ENCODE measurements around the gene ZNF22. TPM values are rescaled to one million over a fixed set of nuclear protein-coding genes. Genes with fewer than 3 reads are reported as not detected.

Gene ZNF22
- total RNA-seq, result 15.5 to 21.6 TPM (median 19.8 TPM) in 3 replicates
- long read RNA-seq, transcript ZNF22-201 (2 exons, 2,551 nt), result major isoform, 79 of 82 reads
- long read RNA-seq, partial matches to known transcripts, result 3 of 82 reads
- long read RNA-seq, other reads (novel, unspliced or antisense), result 0 of 82 reads

- DNase-seq (ENCODE audit: low spot score), result no peak
- no peaks in the 10 kb centered on the region for H3K27me3 Mint-ChIP-seq (ENCODE audit: low read depth)
- H3K4me1 Mint-ChIP-seq (ENCODE audit: low read depth), result peaks cover 41% of the 10 kb centered on the region
- H3K4me3 Mint-ChIP-seq (ENCODE audit: unreplicated experiment), result peak within 1 kb of the TSS; percentile 84
- TF ChIP-seq CTCF (IDR thresholded peaks at IDR 0.05), result peak; percentile 33
- H3K27ac Mint-ChIP-seq (ENCODE audit: unreplicated experiment), result peak within 1 kb of the TSS; percentile 98
- peaks cover 10% of the 10 kb centered on the region for H3K9me3 Mint-ChIP-seq (ENCODE audit: low read depth)
- H3K36me3 Mint-ChIP-seq (ENCODE audit: low read depth), result peaks cover 24% of the 10 kb centered on the region
Observed at GRCh38 chr10:45000752-45001380, at the start of gene ZNF22. Gene ZNF22, plus strand, starts transcription at chr10:45000923. Its CDS starts 2,446 bp downstream, at chr10:45003369.

- peaks cover 7% of the 10 kb centered on the region for H3K36me3 Mint-ChIP-seq (ENCODE audit: low read depth)
- no peak overlapping the region for H3K4me3 Mint-ChIP-seq (ENCODE audit: unreplicated experiment)
- peaks cover 38% of the 10 kb centered on the region for H3K4me1 Mint-ChIP-seq (ENCODE audit: low read depth)
- H3K27me3 Mint-ChIP-seq (ENCODE audit: low read depth), result no peaks in the 10 kb centered on the region
- H3K9me3 Mint-ChIP-seq (ENCODE audit: low read depth), result peaks cover under 1% of the 10 kb centered on the region
- no peak for DNase-seq (ENCODE audit: low spot score)
- H3K27ac Mint-ChIP-seq (ENCODE audit: unreplicated experiment), result no peak overlapping the region
- TF ChIP-seq CTCF (IDR thresholded peaks at IDR 0.05), result no peak
Observed at GRCh38 chr10:44951576-44952226, 49.0 kb upstream of the ZNF22 start.

- H3K4me1 Mint-ChIP-seq (ENCODE audit: low read depth), result peaks cover 45% of the 10 kb centered on the region
- no peak overlapping the region for H3K27ac Mint-ChIP-seq (ENCODE audit: unreplicated experiment)
- no peaks in the 10 kb centered on the region for H3K27me3 Mint-ChIP-seq (ENCODE audit: low read depth)
- peaks cover 4% of the 10 kb centered on the region for H3K9me3 Mint-ChIP-seq (ENCODE audit: low read depth)
- no peak for TF ChIP-seq CTCF (IDR thresholded peaks at IDR 0.05)
- peaks cover 5% of the 10 kb centered on the region for H3K36me3 Mint-ChIP-seq (ENCODE audit: low read depth)
- no peak for DNase-seq (ENCODE audit: low spot score)
- no peak overlapping the region for H3K4me3 Mint-ChIP-seq (ENCODE audit: unreplicated experiment)
Observed at GRCh38 chr10:44952779-44953231, 47.9 kb upstream of the ZNF22 start.

- Mint-ChIP-seq H3K27me3 (ENCODE audit: low read depth) (no peaks in the 10 kb centered on the region), H3K9me3 (ENCODE audit: low read depth) (peaks cover 4% of the 10 kb centered on the region), H3K27ac (ENCODE audit: unreplicated experiment) (no peak overlapping the region), H3K36me3 (ENCODE audit: low read depth) (peaks cover 5% of the 10 kb centered on the region), H3K4me1 (ENCODE audit: low read depth) (peaks cover 55% of the 10 kb centered on the region), H3K4me3 (ENCODE audit: unreplicated experiment) (no peak overlapping the region)
- no peak for DNase-seq (ENCODE audit: low spot score)
- no peak for TF ChIP-seq CTCF (IDR thresholded peaks at IDR 0.05)
Observed at GRCh38 chr10:44954042-44954441, 46.7 kb upstream of the ZNF22 start.

GRCh38 chr10:44954962-44955361 is 45.8 kb upstream of the ZNF22 start:
- no peak overlapping the region for H3K27ac Mint-ChIP-seq (ENCODE audit: unreplicated experiment)
- H3K4me3 Mint-ChIP-seq (ENCODE audit: unreplicated experiment), result no peak overlapping the region
- no peak for TF ChIP-seq CTCF (IDR thresholded peaks at IDR 0.05)
- H3K36me3 Mint-ChIP-seq (ENCODE audit: low read depth), result peaks cover 5% of the 10 kb centered on the region
- H3K27me3 Mint-ChIP-seq (ENCODE audit: low read depth), result no peaks in the 10 kb centered on the region
- DNase-seq (ENCODE audit: low spot score), result no peak
- peaks cover 4% of the 10 kb centered on the region for H3K9me3 Mint-ChIP-seq (ENCODE audit: low read depth)
- H3K4me1 Mint-ChIP-seq (ENCODE audit: low read depth), result peaks cover 54% of the 10 kb centered on the region
